ENCODE data around the gene GRID1.

DNA sequence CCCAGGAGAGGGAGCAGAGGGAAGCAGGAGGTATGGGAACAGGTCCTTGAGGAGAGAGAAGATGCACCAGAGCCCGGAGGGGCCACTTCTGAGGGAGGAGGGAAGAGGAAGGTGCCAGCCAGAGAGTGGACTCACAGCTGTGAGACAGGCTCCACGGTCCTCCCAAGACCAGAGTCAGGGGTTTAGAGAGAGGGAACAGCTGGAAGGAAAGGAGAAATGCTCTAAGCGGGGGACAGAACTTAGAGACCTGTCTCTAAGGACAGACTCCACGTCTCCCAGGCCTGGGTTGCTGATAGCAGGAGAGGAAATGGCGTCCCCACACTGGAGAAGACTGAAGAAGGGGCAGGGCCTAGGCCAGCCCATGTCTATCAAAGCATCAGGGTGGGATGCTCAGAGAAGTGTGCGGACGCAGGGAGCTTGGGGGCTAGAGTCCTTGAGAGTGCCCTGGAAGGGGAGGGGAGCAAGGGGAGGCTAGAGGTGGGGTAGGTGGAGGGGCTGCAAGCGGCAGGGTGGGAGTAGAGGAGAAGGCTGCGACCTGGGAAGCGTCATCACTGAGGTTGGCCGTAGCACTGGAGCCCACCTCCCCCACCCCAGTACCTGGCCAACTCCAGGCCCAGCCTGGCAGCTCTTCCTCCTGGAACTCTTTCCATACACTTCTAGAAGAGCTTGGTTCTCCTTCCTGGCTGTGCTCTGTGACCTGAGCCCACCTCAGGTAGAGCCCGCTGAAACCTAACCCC, 25.6 kb upstream of the GRID1 start:
- TF ChIP-seq, protein P1, sequence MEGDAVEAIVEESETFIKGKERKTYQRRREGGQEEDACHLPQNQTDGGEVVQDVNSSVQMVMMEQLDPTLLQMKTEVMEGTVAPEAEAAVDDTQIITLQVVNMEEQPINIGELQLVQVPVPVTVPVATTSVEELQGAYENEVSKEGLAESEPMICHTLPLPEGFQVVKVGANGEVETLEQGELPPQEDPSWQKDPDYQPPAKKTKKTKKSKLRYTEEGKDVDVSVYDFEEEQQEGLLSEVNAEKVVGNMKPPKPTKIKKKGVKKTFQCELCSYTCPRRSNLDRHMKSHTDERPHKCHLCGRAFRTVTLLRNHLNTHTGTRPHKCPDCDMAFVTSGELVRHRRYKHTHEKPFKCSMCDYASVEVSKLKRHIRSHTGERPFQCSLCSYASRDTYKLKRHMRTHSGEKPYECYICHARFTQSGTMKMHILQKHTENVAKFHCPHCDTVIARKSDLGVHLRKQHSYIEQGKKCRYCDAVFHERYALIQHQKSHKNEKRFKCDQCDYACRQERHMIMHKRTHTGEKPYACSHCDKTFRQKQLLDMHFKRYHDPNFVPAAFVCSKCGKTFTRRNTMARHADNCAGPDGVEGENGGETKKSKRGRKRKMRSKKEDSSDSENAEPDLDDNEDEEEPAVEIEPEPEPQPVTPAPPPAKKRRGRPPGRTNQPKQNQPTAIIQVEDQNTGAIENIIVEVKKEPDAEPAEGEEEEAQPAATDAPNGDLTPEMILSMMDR (IDR thresholded peaks at IDR 0.05; ENCODE audit: low read length) = no peak
- no peak for TF ChIP-seq EZH2 (IDR thresholded peaks at IDR 0.05; ENCODE audit: borderline replicate concordance, low read length)
